ENCODE measurements around the gene FKBP1B.

Gene FKBP1B

GRCh38 chr2:24082787-24083566 lies 33.4 kb downstream of the FKBP1B start:
- intact Hi-C loops (cut with DNase I; ENCODE audit: low total_unique reads): loop anchor here (5.0 kb wide), 3 partner anchors 36 to 261 kb away; partner anchors contain the start of genes ATAD2B, FKBP1B and WDCP
- Histone ChIP-seq H3K27me3 (no peaks in the 10 kb centered on the region), H3K36me3 (peaks cover 16 to 43% (median 22%) of the 10 kb centered on the region in 3 donors), H3K4me3 (peak overlapping the region in 1 of 2 donors; percentile 64), H3K27ac (peak overlapping the region; percentile 83 to 93), H3K4me1 (peaks cover 0 to 18% (median 16%) of the 10 kb centered on the region in 4 donors), H3K9me3 (no peaks in the 10 kb centered on the region)
- no peak for TF ChIP-seq CTCF (IDR thresholded peaks at IDR 0.05)
- no peak for DNase-seq

- peak in 1 of 2 donors; percentile 57 for DNase-seq
- Histone ChIP-seq H3K4me1 (peaks cover 0 to 17% (median 15%) of the 10 kb centered on the region in 4 donors), H3K27ac (peak overlapping the region; percentile 83 to 93), H3K4me3 (peak overlapping the region; percentile 61 to 64), H3K27me3 (no peaks in the 10 kb centered on the region), H3K36me3 (peaks cover 24 to 47% (median 29%) of the 10 kb centered on the region in 3 donors), H3K9me3 (no peaks in the 10 kb centered on the region)
- TF ChIP-seq CTCF (IDR thresholded peaks at IDR 0.05): no peak
- intact Hi-C loops (cut with DNase I; ENCODE audit: low total_unique reads): loop anchor here (5.0 kb wide), 3 partner anchors 36 to 261 kb away; partner anchors contain the start of genes ATAD2B, FKBP1B and WDCP
Measured at GRCh38 chr2:24083567-24084385, 34.2 kb downstream of the FKBP1B start.

GRCh38 chr2:24084386-24085199 lies 35.1 kb downstream of the FKBP1B start, which contains the start of gene TP53I3:
TP53I3 (minus strand) TSS chr2:24084834; CDS start chr2:24084326, 508 bp downstream.
- intact Hi-C loops (cut with DNase I; ENCODE audit: low total_unique reads): loop anchor here (5.0 kb wide), 3 partner anchors 37 to 262 kb away; partner anchors contain the start of genes ATAD2B, FKBP1B and WDCP
- DNase-seq: peak; percentile 89 to 92
- Histone ChIP-seq H3K36me3 (peaks cover 26 to 43% (median 29%) of the 10 kb centered on the region in 3 donors), H3K27me3 (no peaks in the 10 kb centered on the region), H3K27ac (peak within 1 kb of the TSS; percentile 83 to 93), H3K9me3 (no peaks in the 10 kb centered on the region), H3K4me3 (peak within 1 kb of the TSS; percentile 61 to 64), H3K4me1 (peaks cover 0 to 17% (median 15%) of the 10 kb centered on the region in 4 donors)
- TF ChIP-seq CTCF (IDR thresholded peaks at IDR 0.05): peak; percentile 94 to 98

GRCh38 chr2:24085200-24085489 lies 35.6 kb downstream of the FKBP1B start:
- H3K4me3 ChIP-seq: peak overlapping the region; percentile 61 to 64
- TF ChIP-seq CTCF (IDR thresholded peaks at IDR 0.05): no peak
- peak overlapping the region; percentile 83 to 93 for H3K27ac ChIP-seq
- no peak for DNase-seq
- intact Hi-C loops (cut with DNase I; ENCODE audit: low total_unique reads): no loop called here
- H3K27me3 ChIP-seq: no peaks in the 10 kb centered on the region
- H3K36me3 ChIP-seq: peaks cover 26 to 43% (median 29%) of the 10 kb centered on the region in 3 donors
- peaks cover 0 to 17% (median 15%) of the 10 kb centered on the region in 4 donors for H3K4me1 ChIP-seq
- H3K9me3 ChIP-seq: no peaks in the 10 kb centered on the region

GRCh38 chr2:24086241-24086640 lies 36.7 kb downstream of the FKBP1B start:
- DNase-seq: no peak
- intact Hi-C loops (cut with DNase I; ENCODE audit: low total_unique reads): no loop called here
- Histone ChIP-seq H3K9me3 (no peaks in the 10 kb centered on the region), H3K4me1 (peaks cover 0 to 17% (median 15%) of the 10 kb centered on the region in 4 donors), H3K27me3 (no peaks in the 10 kb centered on the region), H3K4me3 (no peak overlapping the region), H3K27ac (no peak overlapping the region), H3K36me3 (peaks cover 19 to 35% (median 26%) of the 10 kb centered on the region in 3 donors)
- TF ChIP-seq CTCF (IDR thresholded peaks at IDR 0.05): no peak

Measured in tibial artery (tissue), 4 donors.